Measurements from ENCODE around the gene CMTR1.
"Not testable (repeated sequence)": the region's sequence is repeated elsewhere in the genome, so short reads cannot be mapped to it uniquely, and the experiment has no call there.

The CMTR1 gene

DNA sequence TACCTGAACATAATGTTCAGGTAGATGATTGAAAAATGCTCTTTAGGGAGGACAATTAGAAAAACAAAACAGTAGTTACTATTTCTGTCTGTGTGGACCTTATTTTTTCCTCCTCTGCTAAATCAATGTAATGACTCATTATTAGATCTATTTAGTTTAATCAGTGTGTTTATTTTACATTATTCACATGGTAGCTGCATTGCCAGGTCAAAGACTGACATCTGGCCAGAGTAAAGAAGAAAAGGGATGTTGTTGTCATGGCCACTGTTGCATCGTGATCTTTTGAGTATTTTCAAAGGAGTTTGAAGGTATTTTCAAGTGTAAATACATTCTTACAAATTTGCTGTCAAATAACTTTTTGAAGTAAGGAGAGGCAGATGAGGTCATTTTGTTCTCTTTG is 5.9 kb downstream of the CMTR1 start:
- no peak for DNase-seq

DNA sequence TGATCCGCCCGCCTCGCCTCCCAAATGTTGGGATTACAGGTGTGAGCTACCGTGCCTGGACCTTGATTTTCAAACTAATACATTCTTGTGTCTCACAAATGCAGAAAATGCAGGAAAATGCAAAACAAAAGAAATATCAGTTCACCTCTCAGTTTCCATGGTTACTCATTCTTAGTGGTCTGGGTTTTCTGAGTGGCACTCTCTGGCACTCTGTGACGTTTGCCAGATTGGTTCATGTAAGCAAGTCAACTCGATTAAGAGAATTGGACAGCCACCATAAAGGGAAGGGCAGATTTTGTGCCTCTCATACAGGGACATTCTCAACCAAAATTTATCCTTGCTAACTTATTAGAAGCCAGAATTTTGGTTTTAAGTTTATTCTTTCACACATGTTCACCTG is 8.6 kb downstream of the CMTR1 start:
- no peak for DNase-seq

DNA sequence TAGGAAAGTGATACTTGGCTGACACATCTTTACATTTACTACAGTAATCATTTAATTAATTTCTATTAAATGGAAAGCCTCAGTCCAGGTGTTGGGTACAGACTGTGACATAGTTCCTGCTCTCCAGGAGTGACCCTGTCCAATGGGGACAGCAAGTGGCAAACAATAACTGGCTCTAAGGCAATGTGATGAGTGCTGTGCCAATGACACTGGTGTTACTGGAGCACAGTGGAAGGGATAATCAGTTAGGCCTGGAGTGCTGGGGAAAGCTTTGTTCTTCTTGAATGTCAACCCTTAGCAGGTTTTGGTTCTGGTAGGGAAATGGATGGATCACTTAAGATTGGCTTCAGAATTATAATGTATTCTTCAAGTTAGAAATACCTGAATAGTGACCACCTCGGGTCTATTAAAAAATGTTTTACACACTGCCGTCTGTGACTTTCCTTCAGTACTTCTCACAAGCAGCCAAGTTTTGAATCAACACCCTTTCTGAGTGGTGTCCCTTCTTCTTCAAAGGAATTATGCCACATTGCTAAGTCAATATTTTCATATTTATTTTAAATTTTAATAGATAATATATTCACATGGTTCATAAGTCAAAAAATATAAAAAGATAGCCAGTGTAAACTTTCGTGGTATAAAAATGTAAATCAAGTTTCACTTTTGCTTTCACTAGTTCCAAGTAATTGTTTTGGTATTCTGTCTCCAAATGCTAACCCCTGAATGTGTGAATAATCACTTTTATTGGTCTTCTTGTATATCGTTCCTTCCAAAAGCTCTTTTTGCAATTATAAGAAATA is 9.6 kb downstream of the CMTR1 start:
- DNase-seq: no peak

DNA sequence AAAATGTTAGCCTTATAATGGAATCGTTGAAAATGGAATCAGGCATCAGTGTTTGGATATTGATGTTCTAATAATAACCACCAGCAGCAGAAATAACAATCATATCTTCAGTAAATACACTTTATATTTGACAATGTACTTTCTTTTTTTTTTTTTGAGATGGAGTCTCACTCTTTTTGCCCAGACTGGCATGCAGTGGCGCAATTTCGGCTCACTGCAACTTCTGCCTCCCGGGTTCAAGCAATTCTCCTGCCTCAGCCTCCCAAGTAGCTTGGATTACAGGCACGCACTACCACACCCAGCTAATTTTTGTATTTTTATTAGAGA is 10.2 kb downstream of the CMTR1 start:
- DNase-seq: not testable (repeated sequence)

DNA sequence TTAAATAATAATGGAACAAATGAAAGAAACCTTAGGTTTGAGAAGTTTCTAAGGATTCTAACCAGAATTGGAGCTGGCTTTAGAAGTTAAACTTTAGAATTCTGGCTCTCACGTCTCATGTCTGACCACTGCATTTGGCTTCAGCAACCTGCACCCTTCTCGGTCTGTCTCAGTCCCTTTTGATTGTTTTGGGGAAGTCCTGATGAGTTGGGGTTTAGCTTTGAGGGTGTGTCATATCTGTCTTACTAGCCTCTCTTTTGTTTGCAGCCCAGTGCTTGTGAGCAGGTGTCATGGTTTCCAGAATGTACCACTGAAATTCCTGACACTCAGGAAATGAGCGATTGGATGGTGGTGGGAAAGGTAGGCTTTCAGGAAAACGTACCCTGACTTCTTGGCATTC is 17.0 kb downstream of the CMTR1 start:
- DNase-seq: no peak

DNA sequence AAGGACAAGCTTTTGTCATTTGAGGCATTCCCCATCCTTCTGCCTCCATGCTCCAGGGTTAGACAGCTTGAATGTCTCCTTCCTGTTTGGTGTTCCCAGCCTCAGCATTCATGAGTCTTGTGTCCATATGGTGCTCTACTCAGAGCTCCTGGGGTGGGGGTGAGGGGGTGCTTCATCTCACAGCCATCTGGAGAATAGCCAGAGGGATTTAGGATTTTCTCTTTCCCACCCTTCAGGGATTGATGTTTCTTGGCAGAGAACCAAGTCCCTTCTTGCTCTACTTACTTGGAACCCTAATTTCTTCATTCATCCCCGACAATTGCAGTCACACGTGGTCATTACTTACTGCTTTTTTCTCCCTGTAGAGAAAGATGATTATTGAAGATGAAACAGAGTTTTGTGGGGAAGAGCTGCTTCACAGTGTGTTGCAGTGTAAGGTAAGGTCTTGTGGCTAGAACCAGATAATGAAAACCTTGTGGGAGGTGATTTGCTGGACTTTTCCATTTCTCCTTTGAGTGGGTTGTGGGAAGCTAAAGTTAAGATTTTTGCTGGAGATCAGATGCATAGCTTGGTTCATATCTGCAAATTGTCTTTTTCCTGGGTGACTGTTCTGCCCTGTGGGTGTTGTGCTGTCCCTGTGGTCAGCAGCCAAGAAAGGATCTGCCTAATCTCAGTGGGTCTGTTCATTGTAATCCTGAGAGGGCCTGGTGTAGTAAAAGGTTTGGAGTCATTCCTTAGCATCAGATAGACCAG is 18.6 kb downstream of the CMTR1 start:
- DNase-seq: no peak

DNA sequence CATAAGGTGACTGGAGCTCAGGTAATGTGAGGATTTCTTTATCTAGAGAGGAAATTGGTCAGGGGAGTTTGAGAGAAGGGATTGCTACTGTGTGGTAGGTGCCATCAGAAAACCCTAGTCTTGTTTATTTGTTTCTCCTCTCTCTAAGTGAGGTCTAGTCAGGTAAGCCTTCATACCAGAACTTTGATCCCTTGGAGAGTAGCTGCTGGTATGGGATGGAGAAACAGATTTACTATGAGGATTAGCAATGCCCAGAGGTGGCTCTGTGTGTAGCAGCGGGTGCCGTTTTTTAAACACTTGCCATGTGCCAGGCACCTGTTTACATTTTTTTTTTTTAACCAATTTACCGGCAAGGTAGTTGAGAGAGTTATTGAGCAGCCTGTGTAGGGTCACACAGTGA is 19.5 kb downstream of the CMTR1 start:
- DNase-seq: no peak

DNA sequence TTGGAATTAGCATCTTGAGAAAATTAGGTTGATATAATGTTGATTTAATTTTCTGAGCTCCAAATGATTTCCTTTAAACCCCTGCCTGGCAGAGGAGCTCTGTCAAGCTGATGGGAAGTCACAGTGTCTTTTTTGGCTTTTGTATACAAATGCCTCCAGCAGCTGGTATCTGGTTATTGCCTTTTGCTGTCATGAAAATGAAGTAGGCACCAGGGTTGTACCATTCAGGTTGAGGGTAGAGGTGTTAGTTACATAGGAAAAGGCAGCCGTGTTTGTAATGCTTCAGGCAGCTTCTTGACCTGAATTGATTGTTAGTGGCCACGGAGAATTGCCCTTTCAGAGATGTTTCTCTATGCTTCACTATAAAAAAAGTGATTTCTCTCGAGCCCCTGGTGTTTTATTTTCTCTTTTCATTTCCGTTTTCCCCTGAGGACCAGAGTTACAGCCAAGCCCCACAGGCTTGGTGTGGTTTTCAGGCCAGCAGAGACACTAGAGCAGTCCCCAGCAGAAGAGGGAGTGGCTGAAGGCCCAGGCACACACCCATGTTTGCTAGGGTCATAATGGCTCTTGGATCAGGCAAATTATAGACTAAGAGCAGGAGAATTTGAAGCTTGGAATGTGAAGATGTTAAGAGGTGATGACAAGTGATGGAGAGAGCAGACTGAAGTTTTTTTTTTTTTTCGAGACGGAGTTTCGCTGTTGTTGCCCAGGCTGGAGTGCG is 21.6 kb downstream of the CMTR1 start:
- no peak for DNase-seq

DNA sequence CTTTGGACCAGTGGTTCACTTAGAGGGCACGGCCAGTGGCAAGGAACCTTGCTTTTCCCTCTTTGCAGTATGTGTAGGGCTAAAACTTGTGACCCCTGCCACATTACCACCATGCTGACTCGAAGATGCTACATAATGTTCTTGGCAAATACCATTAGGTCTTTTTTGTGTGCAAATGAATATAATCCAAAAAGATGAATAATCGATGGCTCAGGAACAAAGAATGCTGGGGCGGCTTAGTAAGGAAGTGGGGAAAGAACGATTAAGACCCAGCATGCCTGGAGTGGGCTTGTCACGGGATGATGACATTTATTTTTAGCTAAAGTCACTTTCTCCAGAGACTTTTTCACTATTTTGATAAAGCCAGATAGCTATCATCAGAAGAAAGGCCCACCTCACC is 23.1 kb downstream of the CMTR1 start:
- DNase-seq: no peak

DNA sequence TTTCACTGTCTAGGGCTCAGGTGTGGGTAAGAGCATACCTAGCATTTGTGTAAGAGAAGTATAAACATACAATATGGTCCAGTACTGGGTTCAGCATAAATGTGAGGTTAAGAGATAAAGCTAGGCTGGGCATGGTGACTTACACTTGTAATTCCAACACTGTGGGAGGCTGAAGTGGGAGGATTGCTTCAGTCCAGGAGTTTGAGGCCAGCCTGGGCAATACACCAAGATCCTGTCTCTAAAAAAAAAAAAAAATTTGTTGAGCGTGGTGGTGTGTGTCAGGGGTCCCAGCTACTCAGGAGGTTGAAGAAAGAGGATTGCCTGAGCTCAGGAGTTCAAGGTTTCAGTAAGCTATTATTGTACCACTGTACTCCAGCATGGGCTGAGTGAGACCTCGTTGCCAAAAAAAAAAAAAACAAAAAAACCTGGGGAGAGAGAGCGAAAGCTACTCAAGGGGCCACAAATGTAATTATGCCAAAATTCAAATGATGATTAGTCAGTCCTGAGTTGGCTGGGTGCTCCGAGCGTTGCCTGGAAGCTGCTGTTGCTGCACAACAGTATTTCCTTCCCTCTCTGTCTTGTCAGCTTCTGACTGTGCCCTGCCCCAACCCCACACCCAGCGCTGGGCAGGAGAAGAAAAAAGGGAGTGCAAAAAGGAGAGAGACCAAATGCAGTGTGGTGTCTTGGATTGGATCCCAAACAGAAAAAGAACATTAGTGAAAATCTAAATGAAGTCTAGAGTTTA is 24.0 kb downstream of the CMTR1 start:
- no peak for DNase-seq

DNA sequence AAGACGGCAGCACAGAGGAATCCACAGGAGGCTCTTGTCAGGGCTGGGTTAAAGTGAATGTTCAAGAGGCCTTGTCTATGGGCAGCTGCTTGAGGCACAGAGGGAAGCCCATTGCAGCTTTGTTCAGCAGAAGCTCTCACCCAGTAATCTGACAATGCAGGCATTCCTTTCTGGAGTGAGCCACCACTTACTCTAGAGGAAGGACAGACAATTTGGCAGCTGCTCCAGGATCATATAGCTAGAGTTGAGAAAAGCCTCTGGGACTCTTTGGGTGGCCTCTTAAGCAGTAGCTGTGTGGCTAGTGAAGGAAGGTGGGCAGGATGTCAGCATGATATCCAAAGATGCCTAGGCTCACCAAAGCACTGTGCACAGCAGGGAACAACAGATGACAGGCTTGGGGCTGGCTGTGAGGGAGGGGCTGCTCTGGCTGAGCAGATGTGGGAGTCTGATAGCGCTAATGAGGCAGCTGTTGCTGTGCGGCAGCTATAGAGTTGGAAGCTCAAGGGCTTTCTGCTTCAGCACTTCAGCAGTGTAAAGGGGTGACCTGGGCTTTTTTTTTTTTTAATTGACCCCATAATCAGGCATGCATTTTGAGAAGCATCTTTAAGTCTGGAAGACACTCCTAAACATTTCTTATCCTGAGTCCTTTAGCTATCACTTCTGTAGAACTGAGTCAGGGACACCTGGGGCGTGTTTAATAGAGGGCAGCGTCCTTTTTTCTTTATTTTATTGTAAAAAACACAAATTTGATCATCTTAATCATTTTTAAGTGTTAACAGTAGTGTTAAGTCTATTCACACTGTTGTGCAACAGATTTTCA is 27.2 kb downstream of the CMTR1 start:
- DNase-seq: no peak

DNA sequence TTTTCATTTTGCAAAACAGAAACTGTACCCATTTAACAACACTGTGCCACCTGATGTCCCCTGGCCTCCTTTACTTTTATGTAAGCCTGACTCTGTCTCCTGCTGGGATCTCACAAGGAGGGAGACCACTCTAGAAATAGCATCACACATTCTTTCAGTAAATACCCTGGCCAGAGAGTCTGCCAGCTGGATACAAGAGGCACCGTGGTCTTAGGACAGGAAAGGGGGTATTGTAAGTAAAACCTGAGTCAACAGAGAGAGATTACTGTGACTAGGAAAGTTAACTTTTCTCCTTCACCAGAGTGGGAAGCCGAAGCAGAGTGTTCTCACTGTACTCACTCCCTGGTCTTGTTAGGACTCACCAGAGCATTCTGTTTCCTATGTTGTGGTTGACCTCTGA is 27.8 kb downstream of the CMTR1 start:
- DNase-seq: no peak

DNA sequence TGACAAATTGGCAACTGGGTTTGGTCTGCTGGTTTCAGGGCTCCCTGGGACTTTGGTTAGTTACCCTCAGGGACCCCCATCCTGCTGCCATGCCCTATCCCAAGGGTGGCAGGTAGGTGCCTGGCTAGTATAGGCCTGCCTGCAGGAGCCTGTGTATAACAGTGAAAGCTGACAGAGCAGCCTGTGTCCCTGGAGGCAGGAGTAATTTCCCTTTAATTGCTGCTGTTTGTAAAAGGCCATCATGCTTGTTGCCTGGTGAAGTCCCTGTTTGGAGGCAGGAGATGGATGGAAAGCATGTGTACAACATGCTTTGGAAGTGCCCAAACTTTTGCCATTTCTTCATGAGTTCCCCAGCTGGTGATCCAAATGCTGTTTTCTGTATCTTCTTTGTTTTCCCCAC is 30.1 kb downstream of the CMTR1 start:
- DNase-seq: no peak

DNA sequence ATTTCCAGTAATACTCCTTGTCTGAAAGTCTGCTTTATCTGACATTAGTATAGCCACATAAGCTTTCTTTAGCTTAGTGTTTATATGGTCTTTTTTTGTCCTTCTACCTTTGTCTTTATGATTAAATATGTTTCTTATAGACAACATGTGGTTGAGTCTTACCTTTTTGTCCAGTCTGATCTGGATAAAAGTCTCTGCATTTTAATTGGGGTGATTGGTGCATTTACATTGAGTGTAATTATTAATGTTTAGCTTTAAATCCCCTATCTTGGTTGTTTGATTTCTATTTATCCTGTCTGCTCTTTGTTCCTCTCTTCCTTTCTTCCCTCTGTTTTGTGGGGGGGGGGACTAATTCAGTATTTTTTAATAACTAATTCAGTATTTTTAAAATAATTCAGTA is 34.7 kb downstream of the CMTR1 start:
- DNase-seq: no peak

DNA sequence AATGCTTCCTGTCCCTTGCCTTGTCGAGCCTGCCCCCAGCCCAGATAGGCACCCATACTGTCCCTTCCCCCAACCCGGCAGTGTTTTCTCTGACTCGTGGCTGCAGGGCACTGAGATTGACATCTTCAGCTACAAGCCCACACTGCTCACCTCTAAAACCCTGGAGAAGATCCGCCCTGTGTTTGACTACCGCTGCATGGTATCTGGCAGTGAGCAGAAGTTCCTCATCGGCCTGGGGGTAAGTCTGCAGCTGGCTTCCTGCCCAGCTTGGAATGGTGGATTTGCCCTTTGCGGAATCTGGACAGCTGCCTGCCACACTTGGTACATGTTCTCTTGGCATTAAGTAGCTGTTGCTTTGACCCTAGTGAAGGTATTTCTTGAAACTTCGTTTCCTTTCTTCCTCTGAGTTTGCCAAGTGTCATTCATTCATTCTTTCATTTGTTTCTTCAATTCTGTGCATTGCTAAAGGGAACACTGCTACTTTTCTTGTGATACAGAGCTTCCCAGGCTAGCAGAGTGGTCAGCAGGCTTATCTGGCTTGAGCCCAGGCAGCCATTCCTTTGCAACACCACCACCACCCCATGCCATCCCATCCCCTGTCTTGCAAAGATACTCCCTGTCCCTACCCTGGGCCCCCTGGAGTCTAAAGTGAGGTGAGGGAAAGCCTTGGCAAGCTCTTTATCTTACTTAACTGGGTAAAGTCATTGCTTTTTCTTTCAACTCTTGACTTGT is 40.5 kb downstream of the CMTR1 start:
- DNase-seq: no peak

DNA sequence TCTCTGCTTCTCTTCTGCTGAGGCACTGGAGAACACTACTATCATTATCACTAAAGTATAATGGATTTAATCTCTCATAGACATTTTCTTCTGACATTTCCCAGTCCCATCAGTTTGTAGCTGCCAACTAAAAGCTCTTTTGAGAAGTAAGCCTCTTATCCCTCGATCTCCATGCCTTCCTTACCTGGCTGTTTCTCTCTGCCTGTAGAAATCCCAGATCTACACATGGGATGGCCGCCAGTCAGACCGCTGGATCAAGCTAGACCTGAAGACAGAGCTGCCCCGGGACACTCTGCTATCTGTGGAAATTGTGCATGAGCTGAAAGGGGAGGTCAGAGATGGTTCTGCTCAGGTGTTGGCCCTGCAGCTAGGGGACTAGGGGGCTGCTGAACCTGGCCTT is 41.3 kb downstream of the CMTR1 start:
- DNase-seq: no peak

DNA sequence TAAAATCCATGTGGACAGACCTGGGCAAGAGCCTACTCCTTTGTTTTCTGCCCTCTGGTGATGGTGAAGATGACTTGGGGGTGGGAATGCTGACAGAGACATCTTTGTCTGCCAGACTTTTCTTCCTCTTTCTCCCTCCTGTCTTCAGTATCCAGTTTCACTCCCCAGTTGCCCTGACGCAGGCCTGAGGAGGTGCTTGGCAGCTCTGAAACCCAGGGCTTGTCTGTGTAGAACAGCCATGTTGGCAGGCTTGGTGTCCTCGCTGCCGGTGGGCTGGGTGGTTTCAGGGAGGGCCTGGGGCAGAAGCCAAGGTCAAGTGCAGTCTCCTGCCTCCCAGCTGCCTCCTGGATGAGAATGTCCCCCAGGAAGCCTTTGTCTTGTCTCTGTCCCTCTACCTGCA is 44.2 kb downstream of the CMTR1 start:
- no peak for DNase-seq

DNA sequence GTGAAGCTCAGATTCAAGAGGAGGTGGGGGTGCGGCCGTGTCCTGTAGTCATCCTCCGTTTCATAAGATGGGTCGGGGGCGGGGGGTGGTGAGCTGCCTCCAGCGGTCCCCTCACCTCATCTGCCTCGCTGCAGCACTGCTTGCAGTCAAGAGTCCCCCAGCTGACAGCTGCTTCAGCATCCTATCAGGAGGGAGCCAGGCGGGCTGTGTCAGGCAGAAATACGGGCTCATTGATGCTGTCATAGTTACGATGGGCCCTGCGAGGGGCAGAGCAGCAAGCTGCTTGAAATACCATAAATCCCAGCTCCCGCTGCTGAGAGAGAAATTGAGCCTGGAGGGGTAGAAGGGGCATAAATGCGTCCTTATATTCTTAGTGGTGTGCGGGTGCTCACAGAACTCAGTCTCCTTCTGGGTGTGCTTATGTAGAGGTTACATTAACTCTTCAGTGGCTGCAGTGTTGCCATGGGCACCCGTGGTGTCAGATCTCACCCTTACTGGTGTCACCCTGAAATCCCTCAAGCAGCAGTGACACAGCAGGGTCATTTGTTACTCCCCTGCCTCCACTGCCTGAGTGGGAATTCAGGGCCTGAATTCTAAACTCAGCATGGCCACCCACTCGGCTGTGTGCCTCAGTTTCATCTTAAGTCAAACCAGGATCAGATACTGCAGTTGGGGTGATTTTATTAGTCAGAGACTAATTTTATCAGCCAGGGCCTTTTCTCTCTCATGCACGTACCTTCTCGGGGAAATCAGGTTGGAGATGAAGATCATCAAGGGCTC is 44.8 kb downstream of the CMTR1 start:
- no peak for DNase-seq

DNA sequence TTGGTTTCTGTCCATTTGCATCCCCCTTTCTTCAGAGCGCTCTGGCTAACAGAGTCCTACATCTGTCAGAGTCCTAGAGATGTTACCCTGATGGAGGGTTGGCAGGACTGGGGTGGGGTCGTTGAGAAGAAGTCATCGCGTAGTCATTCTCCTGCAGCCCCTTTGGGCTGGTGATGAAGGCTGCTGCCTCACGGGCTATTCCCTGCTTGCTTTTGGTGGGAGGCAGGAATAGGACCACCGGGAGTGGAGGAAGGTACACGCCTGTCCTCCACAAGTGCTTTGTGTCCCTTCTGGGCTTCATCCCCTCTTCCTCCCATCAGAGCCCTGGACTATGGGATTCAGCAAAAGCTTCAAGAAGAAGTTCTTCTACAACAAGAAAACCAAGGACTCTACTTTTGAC is 45.8 kb downstream of the CMTR1 start:
- no peak for DNase-seq

DNA sequence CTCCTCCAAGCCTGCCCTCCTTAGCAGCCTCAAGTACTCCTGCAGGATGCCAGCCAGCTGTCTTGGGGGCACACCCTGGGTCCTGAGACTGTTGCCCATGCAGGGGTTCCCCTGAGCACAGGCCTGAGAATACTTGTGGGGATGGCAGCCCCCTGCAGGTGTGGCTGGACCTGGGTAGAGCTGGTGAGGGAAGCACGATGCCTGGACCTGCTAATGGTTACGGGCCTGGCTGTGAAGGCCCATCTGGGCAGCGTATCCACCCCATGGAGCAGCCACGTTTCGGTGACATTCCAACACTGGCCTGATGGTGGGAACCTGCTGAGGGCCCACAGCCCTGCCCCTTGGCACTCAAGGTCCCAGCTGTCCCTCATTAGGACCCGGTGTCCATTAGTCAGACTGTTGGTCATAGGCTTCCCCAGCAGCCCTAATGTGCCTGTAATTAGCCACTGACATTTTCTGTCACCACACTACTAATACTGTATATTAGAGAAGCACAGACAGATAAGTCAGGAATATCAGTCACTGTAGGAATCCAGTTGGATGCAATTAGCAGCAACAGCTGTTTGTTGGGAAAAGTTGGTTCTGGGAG is 46.3 kb downstream of the CMTR1 start:
- DNase-seq: no peak
